GM12878 (cell line): Measurements from ENCODE around the gene MTMR3. TPM values are rescaled to one million over a fixed set of nuclear protein-coding genes. Genes with fewer than 3 reads are reported as not detected.

Experiments used
- ATAC-seq: fragments of 200-7000 bp; cut with Tn5 transposase; 3 replicates; pipeline ENCODE4 v1.9.1; 2020; ENCODE audit warnings: mild to moderate bottlenecking, moderate library complexity
- BruUV-seq: library from RNA; stranded (reverse); fragments of 400-500 nt; replicated peaks from 2 replicates; lab custom pipeline; 2021; lab: Mats Ljungman, UMichigan
- CTCF ChIA-PET: fragments of 300-600 bp; sonication (Branson Sonifier 250); formaldehyde crosslinking; extraction: SDS; loops from one replicate; lab custom pipeline; 2021; ENCODE audit warnings: inconsistent platforms; lab: Yijun Ruan, JAX
- POLR2A ChIA-PET: fragments of 350-600 bp; formaldehyde crosslinking; extraction: SDS; loops from one replicate; lab custom pipeline; 2021; ENCODE audit warnings: inconsistent platforms; lab: Charles Lee
- RAD21 ChIA-PET: fragments of 300-600 bp; sonication (Branson Sonifier 250); formaldehyde crosslinking; loops from one replicate; lab custom pipeline; 2023; ENCODE audit warnings: antibody characterized with exemption; ENCODE audit not compliant: unreplicated experiment; lab: Charles Lee
- SMC1A ChIA-PET: fragments of 300-600 bp; sonication (Branson Sonifier 250); formaldehyde crosslinking; loops from one replicate; lab custom pipeline; 2023; ENCODE audit not compliant: unreplicated experiment, uncharacterized antibody; lab: Charles Lee
- DNase-seq: peaks from one replicate; pipeline ENCODE4 v3.0.0-alpha.2; 2011; ENCODE audit warnings: low read depth, low spot score
- FAIRE-seq: peaks from 3 replicates; lab custom pipeline; 2011; peaks lifted over from hg19 to GRCh38; lab: Jason Lieb, UNC
- H2AFZ ChIP-seq: 2 replicates; pipeline ENCODE4 v1.6.0; 2011; ENCODE audit warnings: low read depth, low read length, control low read depth; ENCODE audit not compliant: control insufficient read depth
- H3K27ac ChIP-seq: 2 replicates; pipeline ENCODE4 v1.5.1; 2011; ENCODE audit warnings: control low read depth; ENCODE audit not compliant: control insufficient read depth, insufficient read depth
- H3K27me3 ChIP-seq, 2 experiments: replicated peaks in 1 of 2; 2 replicates each; pipeline versions ENCODE4 v1.6.0 to v1.6.1; 2011; ENCODE audit warnings: low read length in 1 of 2; ENCODE audit not compliant: control insufficient read depth in 2 of 2, insufficient read depth in 2 of 2
- H3K36me3 ChIP-seq, 2 experiments: 2 replicates each; pipeline ENCODE4 v1.5.1; 2011; ENCODE audit warnings: low read length in 1 of 2; ENCODE audit not compliant: control insufficient read depth in 2 of 2, insufficient read depth in 2 of 2
- H3K4me1 ChIP-seq: 2 replicates; pipeline ENCODE4 v1.6.1; 2011; ENCODE audit warnings: mild to moderate bottlenecking, low read length, moderate library complexity, mixed read lengths; ENCODE audit not compliant: control insufficient read depth, insufficient read depth
- H3K4me2 ChIP-seq: 2 replicates; pipeline ENCODE4 v1.6.0; 2011; ENCODE audit warnings: control low read depth; ENCODE audit not compliant: control insufficient read depth, insufficient read depth
- H3K4me3 ChIP-seq: fragments of 200-600 bp; sonication (generic); 2 replicates; pipeline ENCODE4 v1.5.1; 2016
- H3K79me2 ChIP-seq: 2 replicates; pipeline ENCODE4 v1.6.0; 2011; ENCODE audit warnings: low read length; ENCODE audit not compliant: control insufficient read depth, insufficient read depth
- H3K9ac ChIP-seq: 2 replicates; pipeline ENCODE4 v1.8.0; 2011; ENCODE audit warnings: low read length, control low read depth, mixed read lengths; ENCODE audit not compliant: control insufficient read depth, insufficient read depth
- H3K9me3 ChIP-seq: replicated peaks from 3 replicates; pipeline ENCODE4 v1.5.1; 2011; ENCODE audit warnings: mild to moderate bottlenecking, low read length; ENCODE audit not compliant: control insufficient read depth, insufficient read depth
- H4K20me1 ChIP-seq: 2 replicates; pipeline ENCODE4 v1.6.0; 2011; ENCODE audit not compliant: control insufficient read depth, insufficient read depth
- BCL3 ChIP-seq: IDR thresholded peaks from 2 replicates; pipeline ENCODE4 v1.6.1; 2011; ENCODE audit warnings: borderline replicate concordance, low read depth, mild to moderate bottlenecking, moderate library complexity, low read length; ENCODE audit not compliant: insufficient read depth, poor library complexity, severe bottlenecking
- CEBPZ ChIP-seq: fragments of 150-350 bp; IDR thresholded peaks from 2 replicates; pipeline ENCODE4 v1.6.1; 2016; ENCODE audit warnings: low read depth, low read length
- IRF3 ChIP-seq: fragments of 450-650 bp; IDR thresholded peaks from 2 replicates; pipeline ENCODE4 v1.6.1; 2014; ENCODE audit warnings: mild to moderate bottlenecking
- IRF4 ChIP-seq: IDR thresholded peaks from 2 replicates; pipeline ENCODE4 v1.6.1; 2011; ENCODE audit warnings: low read depth, low read length
- NR2C2 ChIP-seq: IDR thresholded peaks from 2 replicates; pipeline ENCODE4 v1.6.1; 2011; ENCODE audit warnings: borderline replicate concordance, low read depth; ENCODE audit not compliant: control insufficient read depth, insufficient read length
- SMAD1 ChIP-seq: fragments of 450-650 bp; IDR thresholded peaks from 2 replicates; pipeline ENCODE4 v1.6.1; 2018; ENCODE audit warnings: mild to moderate bottlenecking, low read depth; ENCODE audit not compliant: partially characterized antibody
- SUPT20H ChIP-seq: IDR thresholded peaks from 2 replicates; pipeline ENCODE4 v1.6.1; 2011; ENCODE audit warnings: low read depth, mild to moderate bottlenecking, low read length, moderate library complexity, borderline replicate concordance; ENCODE audit not compliant: control insufficient read depth
- TARDBP ChIP-seq: IDR thresholded peaks from 2 replicates; pipeline ENCODE4 v1.6.1; 2016; ENCODE audit warnings: borderline replicate concordance
- YY1 ChIP-seq: IDR thresholded peaks from 2 replicates; pipeline ENCODE4 v1.6.1; 2011; ENCODE audit warnings: low read depth, mild to moderate bottlenecking, low read length
- WGBS: methylation state at CpG from one replicate; pipeline ENCODE4 v1.1.6; 2016; ENCODE audit warnings: low lambda C conversion rate; ENCODE audit not compliant: insufficient replicate concordance, insufficient coverage; ENCODE audit errors: missing lambda C conversion rate; 5-methylcytosine and 5-hydroxymethylcytosine counted together
- in situ Hi-C: fragments of 300-500 bp; cut with MboI; formaldehyde crosslinking; loops from 9 replicates; pipeline ENCODE4 v1.14.3; 2018; ENCODE audit warnings: mixed read lengths
- intact Hi-C: fragments of 100-400 bp; cut with micrococcal nuclease; formaldehyde crosslinking; loops from one replicate; pipeline ENCODE4 v1.14.2; 2022; ENCODE audit not compliant: unreplicated experiment
- polyA plus RNA-seq, 11 experiments: library from polyadenylated mRNA; depleted of rRNA in 4 of 11; unstranded in 6 of 11; stranded (reverse) in 5 of 11; fragments of >200 nt; fragmentation: Nextera tagmentation in 4 of 11; fragmentation: Illumina TruSeq in 1 of 11; extraction: Ambion mirVana in 4 of 11; extraction: Trizol in 1 of 11; gene quantifications; 1 replicate in 1 of 11; 2 replicates in 10 of 11; pipeline versions ENCODE4 v1.2.1 to v1.2.3, GENCODE V29; 2011 to 2016; ENCODE audit warnings: inconsistent platforms in 2 of 11, missing spikeins in 2 of 11, low read depth in 1 of 11
- total RNA-seq, 4 experiments: library from RNA; depleted of rRNA in 3 of 4; stranded (reverse); fragments of >200 nt in 3 of 4; fragmentation: Illumina TruSeq in 1 of 4; extraction: Trizol in 1 of 4; gene quantifications; 2 replicates each; pipeline versions ENCODE4 v1.2.1 to v1.2.3, GENCODE V29; 2013 to 2021

The MTMR3 gene
- total and polyA plus RNA-seq, 10 of the 15 experiments (the other 5 are each of a cell fraction or from before 2014, with no cell fraction given) = 1.4 to 23.7 (median 10.6) TPM

- no peak for FAIRE-seq
- POLR2A ChIA-PET = no interaction called here
- no peak for ATAC-seq
These were observed 71.4 kb downstream of the MTMR3 start for GRCh38 chr22:29954203-29954855.

GRCh38 chr22:29956680-29957079 lies 73.7 kb downstream of the MTMR3 start:
- WGBS = 60% methylated on average over 1 of the region's 1 CpG
- ATAC-seq = no peak
- no TSS peak for BruUV-seq
- H3K4me2 ChIP-seq = no peak overlapping the region
- no peak overlapping the region for H3K27ac ChIP-seq
- no peak for DNase-seq
- H3K36me3 ChIP-seq = no peaks in the 10 kb centered on the region; a peak in 1 of 4 replicates
- H3K27me3 ChIP-seq = no peaks in the 10 kb centered on the region
- H3K79me2 ChIP-seq = no peaks in the 10 kb centered on the region
- no peaks in the 10 kb centered on the region for H3K4me1 ChIP-seq
- ChIA-PET POLR2A (no interaction called here), CTCF (no interaction called here), SMC1A (interaction anchor here (0.9 kb wide), 1 partner anchor 11 kb away, joined by 4 read pairs; no protein-coding TSS in a partner anchor), RAD21 (no interaction called here)
- in situ Hi-C loops = no loop called here
- FAIRE-seq = no peak
- no peak overlapping the region for H2AFZ ChIP-seq
- H3K9me3 ChIP-seq = no peaks in the 10 kb centered on the region
- H4K20me1 ChIP-seq = no peaks in the 10 kb centered on the region
- no peak overlapping the region for H3K9ac ChIP-seq
- intact Hi-C loops = no loop called here
- no peak overlapping the region for H3K4me3 ChIP-seq
- TF ChIP-seq SMAD1 = no peak
- no peak for TF ChIP-seq IRF4
- TF ChIP-seq TARDBP = no peak
- TF ChIP-seq YY1 = no peak
- no peak for TF ChIP-seq NR2C2
- TF ChIP-seq CEBPZ = no peak
- no peak for TF ChIP-seq IRF3

More at GRCh38 chr22:29954203-29954855, 71.4 kb downstream of the MTMR3 start:
- H4K20me1 ChIP-seq = no peaks in the 10 kb centered on the region
- in situ Hi-C loops = no loop called here
- 97% methylated on average over 9 of the region's 9 CpGs for WGBS
- intact Hi-C loops = no loop called here
- DNase-seq = no peak
- CTCF ChIA-PET = interaction anchor here (0.8 to 1.8 kb wide), 2 partner anchors 46 to 51 kb away, joined by 3 to 6 read pairs; no protein-coding TSS in a partner anchor
- H3K9ac ChIP-seq = no peak overlapping the region
- H3K4me2 ChIP-seq = no peak overlapping the region
- RAD21 ChIA-PET = no interaction called here
- no peaks in the 10 kb centered on the region for H3K79me2 ChIP-seq
- no peak overlapping the region for H3K4me3 ChIP-seq
- TF ChIP-seq SUPT20H (no peak), BCL3 (peak; percentile 53)
- TF ChIP-seq, all 136 proteins: peak for 1
- BruUV-seq = no TSS peak
- SMC1A ChIA-PET = interaction anchor here (0.7 to 1.2 kb wide), 2 partner anchors 24 to 50 kb away, joined by 3 to 4 read pairs; no protein-coding TSS in a partner anchor
- no peaks in the 10 kb centered on the region for H3K36me3 ChIP-seq
- H3K27ac ChIP-seq = no peak overlapping the region
- no peaks in the 10 kb centered on the region for H3K9me3 ChIP-seq
- H2AFZ ChIP-seq = no peak overlapping the region
- H3K4me1 ChIP-seq = no peaks in the 10 kb centered on the region
- no peaks in the 10 kb centered on the region for H3K27me3 ChIP-seq
